K562 (cell line): ENCODE data around the gene TMED4. TPM values are rescaled to one million over a fixed set of nuclear protein-coding genes. Genes with fewer than 3 reads are reported as not detected.

ENCODE experiments used
- ATAC-seq: fragments of 200-7000 bp; cut with Tn5 transposase; 3 replicates; pipeline ENCODE4 v1.9.1; 2020; ENCODE audit warnings: moderate library complexity
- BruUV-seq: library from RNA; stranded (reverse); fragments of 400-500 nt; replicated peaks from 2 replicates; lab custom pipeline; 2021; lab: Mats Ljungman, UMichigan
- CTCF ChIA-PET: fragments of 300-600 bp; formaldehyde crosslinking; extraction: SDS; loops from one replicate; lab custom pipeline; 2021; ENCODE audit warnings: low intra/inter-chr PET ratio; lab: Yijun Ruan, JAX
- POLR2A ChIA-PET: fragments of 300-600, 350-650 bp; sonication (Branson Sonifier 250); formaldehyde crosslinking; extraction: SDS; loops from one replicate; lab custom pipeline; 2021; ENCODE audit warnings: antibody characterized with exemption, inconsistent platforms; lab: Yijun Ruan, JAX
- DNase-seq, 4 experiments: peaks; one replicate each; pipeline versions ENCODE4 v3.0.0 to v3.0.0-alpha.2; 2011 to 2018; ENCODE audit warnings: low spot score in 3 of 4, mixed read lengths in 3 of 4; ENCODE audit errors: extremely low read depth in 1 of 4
- FAIRE-seq: peaks from 2 replicates; lab custom pipeline; 2011; peaks lifted over from hg19 to GRCh38; lab: Jason Lieb, UNC
- H2AFZ ChIP-seq: 2 replicates; pipeline ENCODE4 v1.6.0; 2011; ENCODE audit warnings: low read depth, low read length, control low read depth, inconsistent platforms
- H3K27ac ChIP-seq: fragments of 200-600 bp; 3 replicates; pipeline ENCODE4 v1.8.0; 2011; ENCODE audit warnings: low read depth, mild to moderate bottlenecking, control low read depth, inconsistent platforms, low read length, moderate library complexity, mixed read lengths; ENCODE audit errors: extremely low read depth
- H3K27me3 ChIP-seq, 2 experiments: fragments of 300-600 bp in 1 of 2; 2 replicates in 1 of 2; 3 replicates in 1 of 2; pipeline versions ENCODE4 v1.6.0 to v1.8.0; 2011; ENCODE audit warnings: inconsistent platforms in 2 of 2, low read length in 2 of 2, mild to moderate bottlenecking in 1 of 2, mixed read lengths in 1 of 2, moderate library complexity in 1 of 2; ENCODE audit not compliant: control insufficient read depth in 2 of 2, insufficient read depth in 2 of 2
- H3K36me3 ChIP-seq: fragments of 300-600 bp; 3 replicates; pipeline ENCODE4 v1.8.0; 2011; ENCODE audit warnings: mild to moderate bottlenecking, low read length, inconsistent platforms; ENCODE audit not compliant: control insufficient read depth, insufficient read depth
- H3K4me1 ChIP-seq, 2 experiments: fragments of 200-600 bp in 1 of 2; replicated peaks in 1 of 2; 2 replicates in 1 of 2; 3 replicates in 1 of 2; pipeline versions ENCODE4 v1.5.1 to v1.8.0; 2011; ENCODE audit warnings: inconsistent platforms in 2 of 2, low read length in 2 of 2, mild to moderate bottlenecking in 1 of 2, mixed read lengths in 1 of 2, moderate library complexity in 1 of 2; ENCODE audit not compliant: control insufficient read depth in 2 of 2, insufficient read depth in 2 of 2
- H3K4me2 ChIP-seq: 2 replicates; pipeline ENCODE4 v1.6.1; 2011; ENCODE audit warnings: low read length, control low read depth, inconsistent platforms, mixed read lengths; ENCODE audit not compliant: insufficient read depth
- H3K4me3 ChIP-seq: fragments of 200-600 bp; sonication (generic), shearing (Covaris generic); 2 replicates; pipeline ENCODE4 v1.5.1; 2016; ENCODE audit warnings: control low read depth, inconsistent platforms
- H3K79me2 ChIP-seq: fragments of 200-600 bp; 3 replicates; pipeline ENCODE4 v1.8.0; 2011; ENCODE audit warnings: low read length, inconsistent platforms; ENCODE audit not compliant: control insufficient read depth, insufficient read depth
- H3K9ac ChIP-seq, 2 experiments: 2 replicates each; pipeline versions ENCODE4 v1.6.0 to v1.6.1; 2011; ENCODE audit warnings: low read depth in 2 of 2, low read length in 2 of 2, control low read depth in 1 of 2, inconsistent platforms in 1 of 2, mild to moderate bottlenecking in 1 of 2, mixed read lengths in 1 of 2; ENCODE audit not compliant: insufficient read depth in 1 of 2
- H3K9me1 ChIP-seq: one replicate; pipeline ENCODE4 v1.6.0; 2011; ENCODE audit warnings: inconsistent platforms, mild to moderate bottlenecking, low read length, moderate library complexity; ENCODE audit not compliant: control insufficient read depth, insufficient read depth
- H3K9me3 ChIP-seq: replicated peaks from 2 replicates; pipeline ENCODE4 v1.5.1; 2011; ENCODE audit warnings: low read depth, low read length, inconsistent platforms; ENCODE audit not compliant: control insufficient read depth, insufficient read depth
- H4K20me1 ChIP-seq: replicated peaks from 2 replicates; pipeline ENCODE4 v1.6.1; 2011; ENCODE audit warnings: low read length, inconsistent platforms, mixed read lengths; ENCODE audit not compliant: control insufficient read depth, insufficient read depth
- DLX4 ChIP-seq: fragments of 250-450 bp; sonication (Bioruptor Pico); IDR thresholded peaks from 2 replicates; pipeline ENCODE4 v1.6.1; 2021; ENCODE audit warnings: mild to moderate bottlenecking
- ILK ChIP-seq: fragments of 450-650 bp; IDR thresholded peaks from 2 replicates; pipeline ENCODE4 v1.6.1; 2016; ENCODE audit warnings: missing genetic modification characterization, low read depth, mild to moderate bottlenecking, missing compliant biosample characterization, moderate library complexity, borderline replicate concordance
- ZBTB40 ChIP-seq, 2 experiments: fragments of 450-650 bp in 1 of 2; sonication (generic) in 1 of 2; formaldehyde crosslinking in 1 of 2; IDR thresholded peaks; 2 replicates each; pipeline versions ENCODE4 v1.7.1 to v1.9.0; 2016 to 2022; ENCODE audit warnings: inconsistent platforms in 1 of 2, mild to moderate bottlenecking in 1 of 2, missing genetic modification reagents in 1 of 2
- ZNF232 ChIP-seq: sonication (generic); formaldehyde crosslinking; IDR thresholded peaks from 2 replicates; pipeline ENCODE4 v1.8.0; 2022; ENCODE audit warnings: mild to moderate bottlenecking, missing genetic modification reagents
- WGBS: fragments of 100-300 bp; shearing (Covaris generic); methylation state at CpG from one replicate; pipeline ENCODE4 v1.1.6; 2016; ENCODE audit warnings: low coverage, mixed read lengths; ENCODE audit not compliant: insufficient coverage; ENCODE audit errors: missing lambda C conversion rate; 5-methylcytosine and 5-hydroxymethylcytosine counted together
- in situ Hi-C: fragments of 300-500 bp; cut with MboI; formaldehyde crosslinking; loops from 4 replicates; pipeline ENCODE4 v1.15.0; 2018; ENCODE audit warnings: inconsistent platforms, mixed read lengths
- intact Hi-C: fragments of 100-400 bp; cut with micrococcal nuclease; formaldehyde crosslinking; loops from 2 replicates; pipeline ENCODE4 v1.14.2; 2022
- polyA plus RNA-seq, 8 experiments: library from polyadenylated mRNA; depleted of rRNA in 4 of 8; stranded (reverse) in 5 of 8; unstranded in 3 of 8; fragments of >200 nt; fragmentation: Nextera tagmentation in 2 of 8; fragmentation: Illumina TruSeq in 1 of 8; extraction: Ambion mirVana in 2 of 8; extraction: Trizol in 1 of 8; gene quantifications; 2 replicates each; pipeline versions ENCODE4 v1.2.1 to v1.2.3, GENCODE V29; 2011 to 2014; ENCODE audit warnings: inconsistent platforms in 1 of 8, missing spikeins in 1 of 8
- total RNA-seq, 7 experiments: library from RNA; depleted of rRNA in 6 of 7; stranded (reverse); fragments of >200 nt in 6 of 7; fragmentation: Illumina TruSeq in 2 of 7; extraction: Trizol in 2 of 7; gene quantifications; 2 replicates each; pipeline versions ENCODE4 v1.2.1 to v1.2.3, GENCODE V29; 2011 to 2021; ENCODE audit warnings: low replicate concordance in 1 of 7

TMED4 gene
- total and polyA plus RNA-seq, 9 of the 15 experiments (the other 6 are each of a cell fraction or from before 2014, with no cell fraction given): 20.3 to 64.0 (median 42.1) TPM

GRCh38 chr7:44618045-44618444 lies 36.0 kb upstream of the TMED4 start:
- no TSS peak for BruUV-seq
- Histone ChIP-seq H2AFZ (no peak overlapping the region), H3K27ac (peak overlapping the region; percentile 22; the same call in 1 of the 3 replicates), H3K4me2 (no peak overlapping the region), H3K79me2 (peaks cover 98% of the 10 kb centered on the region), H4K20me1 (peaks cover 11% of the 10 kb centered on the region), H3K4me1 (peaks cover 0 to 34% of the 10 kb centered on the region in 2 experiments; a peak in 3 of 5 replicates), H3K36me3 (peaks cover 17% of the 10 kb centered on the region; the same call in 2 of the 3 replicates), H3K27me3 (no peaks in the 10 kb centered on the region), H3K9me1 (no peaks in the 10 kb centered on the region), H3K9me3 (no peaks in the 10 kb centered on the region), H3K4me3 (no peak overlapping the region), H3K9ac (no peak overlapping the region)
- TF ChIP-seq DLX4 (CRISPR knock-in tag) (no peak), ILK (tag) (no peak), ZBTB40 (IDR thresholded peaks at IDR 0.05) (peak; percentile 65), ZBTB40 (CRISPR knock-in tag; IDR thresholded peaks at IDR 0.05) (no peak), ZNF232 (CRISPR knock-in tag) (no peak)
- in situ Hi-C loops: no loop called here
- intact Hi-C loops: no loop called here
- no peak for FAIRE-seq
- ChIA-PET POLR2A (interaction anchor here (0.9 kb wide), 1 partner anchor 13 kb away, joined by 3 read pairs; no protein-coding TSS in a partner anchor), CTCF (no interaction called here)
- DNase-seq: no peak
- no peak for ATAC-seq
- WGBS: 64% methylated on average over 1 of the region's 1 CpG
